Measurements from ENCODE around the gene WDR53. TPM values are rescaled to one million over a fixed set of nuclear protein-coding genes. Genes with fewer than 3 reads are reported as not detected.

Gene WDR53
- total RNA-seq (2022; extraction: Qiagen RNA extraction) = 8.7 to 10.2 TPM (median 9.6 TPM) in 5 replicates

DNA sequence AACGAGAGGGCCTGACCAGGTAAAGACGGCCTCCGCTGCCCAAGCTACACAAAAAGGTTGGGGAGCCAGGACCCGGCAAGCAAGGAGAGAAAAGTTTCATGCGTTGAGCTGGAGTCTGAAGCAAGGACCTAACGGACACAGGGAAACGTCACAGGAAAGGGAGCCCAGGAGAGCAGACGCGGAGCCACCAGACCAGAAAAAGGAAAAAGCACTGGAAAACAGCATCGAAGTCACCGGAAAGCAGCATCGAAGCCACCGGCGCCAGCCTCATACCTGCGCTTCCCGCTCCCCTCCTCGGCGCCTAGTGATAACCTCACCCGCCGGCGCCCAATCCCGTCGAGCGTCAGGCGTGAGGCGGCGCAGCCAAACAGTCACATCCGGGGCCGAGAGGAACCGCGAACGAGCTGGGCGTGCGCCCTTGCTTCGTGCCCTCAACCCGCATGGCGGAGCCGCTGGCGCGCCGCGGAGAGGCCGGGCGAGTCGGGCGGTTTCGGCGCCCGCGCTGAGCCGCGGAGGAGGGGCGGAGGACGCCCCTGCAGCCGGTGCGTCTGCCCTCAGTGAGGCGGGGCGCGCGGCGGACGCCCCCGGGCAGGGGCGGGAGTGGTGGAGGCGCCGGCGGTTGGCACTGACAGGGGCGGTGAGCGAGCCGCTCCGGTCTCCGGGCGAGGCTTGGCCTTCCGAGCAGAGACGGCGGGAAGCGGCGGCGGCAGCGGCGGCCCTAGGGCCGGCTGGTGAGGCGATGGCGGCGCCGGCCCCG, at the start of gene WDR53, which contains the start of gene FBXO45:
WDR53 (minus strand) TSS at position 309 of the 757 bp plus-strand sequence. CDS start 7,079 bp downstream, outside the sequence.
FBXO45 (plus strand) TSS at position 415 of the 757 bp plus-strand sequence; CDS start at position 740, 325 bp downstream.

DNA sequence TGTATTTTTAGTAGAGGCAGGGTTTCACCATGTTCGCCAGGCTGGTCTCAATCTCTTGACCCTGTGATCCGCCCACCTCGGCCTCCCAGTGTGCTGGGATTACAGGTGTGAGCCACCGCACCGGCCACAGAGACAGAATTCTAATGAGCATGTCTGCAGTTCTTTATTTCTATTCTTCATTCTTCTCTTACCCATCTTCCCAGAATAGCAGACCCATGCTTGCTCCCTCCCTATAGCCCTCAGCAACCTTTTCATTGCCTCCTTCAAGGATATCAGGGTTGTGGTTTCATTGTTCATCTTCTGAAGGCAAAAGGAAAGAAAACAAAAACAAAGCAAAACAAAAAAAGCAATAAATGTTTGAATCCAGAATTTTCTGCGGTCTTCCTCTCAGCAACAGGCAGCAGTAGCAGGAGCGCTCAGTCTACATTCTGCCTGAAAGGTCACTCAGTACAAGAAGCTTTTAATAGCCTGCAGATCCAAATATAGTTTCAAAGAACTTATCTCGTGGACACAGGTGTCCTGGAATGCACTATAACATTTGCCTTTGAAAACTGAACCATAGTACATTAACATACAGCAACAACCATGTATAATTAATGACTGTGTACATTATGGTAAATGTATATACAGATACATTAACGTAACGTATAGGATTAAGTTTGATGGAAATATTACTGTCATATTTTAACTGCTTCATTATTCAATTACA, 53.3 kb downstream of the WDR53 start, which contains the start of gene SMCO1:
SMCO1 (minus strand) TSS at position 434 of the 709 bp plus-strand sequence; CDS start at position 297, 137 bp downstream.

Other genes with a start within 250 kb of the WDR53 start
- gene TM4SF19, start 230.2 kb downstream of the WDR53 start, total RNA-seq (2022; extraction: Qiagen RNA extraction) = 6.6 to 9.0 TPM (median 8.7 TPM) in 5 replicates
- 5.5 to 10.6 TPM (median 9.0 TPM) in 5 replicates for gene UBXN7, start 136.1 kb downstream of the WDR53 start, total RNA-seq (2022; extraction: Qiagen RNA extraction)
- 3.3 to 4.9 TPM (median 3.5 TPM) in 5 replicates for gene RNF168, start 64.8 kb downstream of the WDR53 start, total RNA-seq (2022; extraction: Qiagen RNA extraction)
- not detected in 5 replicates for gene SMCO1, start 53.2 kb downstream of the WDR53 start, total RNA-seq (2022; extraction: Qiagen RNA extraction)
- gene FBXO45, start 106 bp upstream of the WDR53 start, total RNA-seq (2022; extraction: Qiagen RNA extraction) = 6.0 to 8.0 TPM (median 7.1 TPM) in 5 replicates
- 0.03 TPM in 1 of 5 replicates, not detected in the others for gene NRROS, start 71.1 kb upstream of the WDR53 start, total RNA-seq (2022; extraction: Qiagen RNA extraction)
- gene CEP19, start 143.7 kb upstream of the WDR53 start, total RNA-seq (2022; extraction: Qiagen RNA extraction) = 2.5 to 3.4 TPM (median 2.7 TPM) in 5 replicates
- gene PIGX, start 143.8 kb upstream of the WDR53 start, total RNA-seq (2022; extraction: Qiagen RNA extraction) = 27.5 to 32.9 TPM (median 31.7 TPM) in 5 replicates
- 34.2 to 58.9 TPM (median 41.2 TPM) in 5 replicates for gene PAK2, start 171.3 kb upstream of the WDR53 start, total RNA-seq (2022; extraction: Qiagen RNA extraction)

Data from A549 treated with Hydrocortisone at 1 μM for 4 hours (cell line).